Measurements from ENCODE around the gene SLCO4C1.
"Not testable (repeated sequence)": the region's sequence is repeated elsewhere in the genome, so short reads cannot be mapped to it uniquely, and the experiment has no call there.

The SLCO4C1 gene, protein sequence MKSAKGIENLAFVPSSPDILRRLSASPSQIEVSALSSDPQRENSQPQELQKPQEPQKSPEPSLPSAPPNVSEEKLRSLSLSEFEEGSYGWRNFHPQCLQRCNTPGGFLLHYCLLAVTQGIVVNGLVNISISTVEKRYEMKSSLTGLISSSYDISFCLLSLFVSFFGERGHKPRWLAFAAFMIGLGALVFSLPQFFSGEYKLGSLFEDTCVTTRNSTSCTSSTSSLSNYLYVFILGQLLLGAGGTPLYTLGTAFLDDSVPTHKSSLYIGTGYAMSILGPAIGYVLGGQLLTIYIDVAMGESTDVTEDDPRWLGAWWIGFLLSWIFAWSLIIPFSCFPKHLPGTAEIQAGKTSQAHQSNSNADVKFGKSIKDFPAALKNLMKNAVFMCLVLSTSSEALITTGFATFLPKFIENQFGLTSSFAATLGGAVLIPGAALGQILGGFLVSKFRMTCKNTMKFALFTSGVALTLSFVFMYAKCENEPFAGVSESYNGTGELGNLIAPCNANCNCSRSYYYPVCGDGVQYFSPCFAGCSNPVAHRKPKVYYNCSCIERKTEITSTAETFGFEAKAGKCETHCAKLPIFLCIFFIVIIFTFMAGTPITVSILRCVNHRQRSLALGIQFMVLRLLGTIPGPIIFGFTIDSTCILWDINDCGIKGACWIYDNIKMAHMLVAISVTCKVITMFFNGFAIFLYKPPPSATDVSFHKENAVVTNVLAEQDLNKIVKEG

DNA sequence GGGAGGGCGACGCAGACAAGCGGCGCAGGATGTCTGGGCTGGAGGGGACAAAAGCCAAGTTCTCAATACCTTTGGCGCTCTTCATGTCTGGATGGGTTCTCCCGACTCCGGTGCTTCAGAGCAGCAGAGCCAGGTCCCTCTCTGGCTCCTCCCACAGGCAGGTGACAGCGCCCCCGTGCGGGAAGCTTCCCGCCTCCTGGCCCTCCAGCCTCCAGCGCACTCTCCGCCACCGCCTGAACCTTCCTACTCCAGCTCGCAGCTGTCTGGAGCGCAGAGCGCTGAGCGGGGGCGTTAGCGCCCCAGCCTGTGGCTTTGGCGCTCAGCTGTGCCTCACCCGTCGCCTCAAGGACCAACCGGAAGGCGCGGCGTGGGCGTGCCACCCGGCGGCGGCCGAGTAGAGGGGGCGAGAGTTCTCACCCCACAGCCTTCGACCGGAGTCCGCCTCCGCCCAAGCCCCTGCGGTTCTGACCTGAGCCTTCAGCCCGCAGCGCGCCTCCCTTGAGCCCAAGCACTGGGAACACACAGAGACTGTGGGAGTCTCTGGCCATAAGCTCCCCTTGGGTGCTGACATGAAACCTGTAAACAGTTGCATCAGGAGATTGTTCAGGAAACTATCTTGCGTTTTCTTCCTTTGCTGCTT, at the start of gene SLCO4C1:
Gene SLCO4C1 (minus strand): TSS at position 107 of the 640 bp plus-strand sequence. CDS start 22 bp downstream, at position 85.
- TF ChIP-seq CTCF (IDR thresholded peaks at IDR 0.05; ENCODE audit: extremely low read depth, insufficient read depth, missing control alignments), result peak; percentile 82
- in situ Hi-C loops (cut with MboI; ENCODE audit: low pct_unique_long_range_greater_than_20kb, low sequenced_read_pairs, unreplicated experiment), result no loop called here
- DNase-seq (ENCODE audit: low spot score), result peak; percentile 81

DNA sequence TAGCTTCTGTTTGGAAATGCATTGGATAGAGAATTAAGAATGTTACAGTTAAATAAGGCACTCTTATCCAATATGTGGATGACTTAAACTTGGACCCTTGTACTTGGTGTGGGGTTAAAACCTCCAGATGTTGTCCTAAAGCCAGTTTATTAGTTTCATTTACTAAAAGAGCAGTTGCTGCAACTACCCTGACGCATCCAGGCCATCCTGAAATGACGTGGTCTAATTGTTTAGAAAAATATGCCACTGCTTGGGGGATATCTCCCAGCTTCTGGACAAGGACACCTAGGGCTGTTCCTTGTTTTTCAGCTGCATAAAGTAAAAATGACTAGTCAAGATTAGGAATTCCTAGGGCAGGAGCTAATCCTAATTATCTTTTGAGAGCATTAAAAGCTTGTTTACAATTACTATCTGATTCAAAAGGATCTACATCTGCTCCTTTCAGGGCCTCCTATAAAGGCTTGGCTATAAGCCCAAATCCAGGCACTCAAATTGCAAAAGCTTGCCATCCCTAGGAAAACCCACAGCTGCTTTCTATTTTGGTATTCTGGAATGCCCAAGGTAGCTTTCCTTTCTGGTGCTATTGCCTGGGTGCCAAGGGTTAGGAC, 45.7 kb upstream of the SLCO4C1 start:
- DNase-seq (ENCODE audit: low spot score), result no peak
- no peak for TF ChIP-seq CTCF (IDR thresholded peaks at IDR 0.05; ENCODE audit: extremely low read depth, insufficient read depth, missing control alignments)
- in situ Hi-C loops (cut with MboI; ENCODE audit: low pct_unique_long_range_greater_than_20kb, low sequenced_read_pairs, unreplicated experiment), result no loop called here

- TF ChIP-seq CTCF (IDR thresholded peaks at IDR 0.05; ENCODE audit: extremely low read depth, insufficient read depth, missing control alignments), result no peak
- in situ Hi-C loops (cut with MboI; ENCODE audit: low pct_unique_long_range_greater_than_20kb, low sequenced_read_pairs, unreplicated experiment), result no loop called here
- no peak for DNase-seq (ENCODE audit: low spot score)
These were observed 28.6 kb upstream of the SLCO4C1 start for GRCh38 chr5:102324714-102325113.

- in situ Hi-C loops (cut with MboI; ENCODE audit: low pct_unique_long_range_greater_than_20kb, low sequenced_read_pairs, unreplicated experiment); DNase-seq (ENCODE audit: low spot score): not testable (repeated sequence)
These were observed 22.7 kb upstream of the SLCO4C1 start for GRCh38 chr5:102318801-102319200.

DNA sequence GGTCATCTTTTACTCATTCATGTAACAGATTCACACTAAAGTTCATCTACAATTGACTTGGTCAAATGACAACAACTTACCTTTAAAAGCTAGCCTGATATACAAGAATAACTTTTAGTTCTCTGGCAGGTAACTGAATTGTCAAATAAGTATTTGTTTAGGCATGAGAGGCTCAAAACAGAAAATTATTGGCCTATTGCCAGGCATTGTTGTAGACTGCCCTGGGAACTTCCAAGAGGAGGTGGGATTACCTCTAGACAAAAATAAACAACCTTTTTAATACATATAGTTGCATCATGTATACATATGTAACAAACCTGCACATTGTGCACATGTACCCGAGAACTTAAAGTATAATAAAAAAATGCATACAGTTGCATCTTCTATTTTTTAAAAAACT, 18.2 kb upstream of the SLCO4C1 start:
- in situ Hi-C loops (cut with MboI; ENCODE audit: low pct_unique_long_range_greater_than_20kb, low sequenced_read_pairs, unreplicated experiment), result no loop called here
- DNase-seq (ENCODE audit: low spot score), result no peak
- TF ChIP-seq CTCF (IDR thresholded peaks at IDR 0.05; ENCODE audit: extremely low read depth, insufficient read depth, missing control alignments), result no peak

GRCh38 chr5:102313912-102314311, 17.8 kb upstream of the SLCO4C1 start:
- in situ Hi-C loops (cut with MboI; ENCODE audit: low pct_unique_long_range_greater_than_20kb, low sequenced_read_pairs, unreplicated experiment), result no loop called here
- TF ChIP-seq CTCF (IDR thresholded peaks at IDR 0.05; ENCODE audit: extremely low read depth, insufficient read depth, missing control alignments), result no peak
- DNase-seq (ENCODE audit: low spot score), result no peak
